Inflammatory macrophage (primary cell): Measurements from ENCODE around the gene PHPT1.
"Not testable (repeated sequence)": the region's sequence is repeated elsewhere in the genome, so short reads cannot be mapped to it uniquely, and the experiment has no call there.

Experiments used
- DNase-seq, 2 donors: peaks; one replicate each; pipeline ENCODE4 v3.0.0-alpha.2; 2020 to 2022
- total RNA-seq, 18 experiments: gene quantifications; one replicate each; lab custom pipeline; 2026; ENCODE audit warnings: mixed read lengths in 6 of 18, inconsistent platforms in 2 of 18; lab: John Stamatoyannopoulos, UW

The PHPT1 gene
- 15.3 to 42.8 (median 24.5) reads per million in 18 experiments for total RNA-seq

DNA sequence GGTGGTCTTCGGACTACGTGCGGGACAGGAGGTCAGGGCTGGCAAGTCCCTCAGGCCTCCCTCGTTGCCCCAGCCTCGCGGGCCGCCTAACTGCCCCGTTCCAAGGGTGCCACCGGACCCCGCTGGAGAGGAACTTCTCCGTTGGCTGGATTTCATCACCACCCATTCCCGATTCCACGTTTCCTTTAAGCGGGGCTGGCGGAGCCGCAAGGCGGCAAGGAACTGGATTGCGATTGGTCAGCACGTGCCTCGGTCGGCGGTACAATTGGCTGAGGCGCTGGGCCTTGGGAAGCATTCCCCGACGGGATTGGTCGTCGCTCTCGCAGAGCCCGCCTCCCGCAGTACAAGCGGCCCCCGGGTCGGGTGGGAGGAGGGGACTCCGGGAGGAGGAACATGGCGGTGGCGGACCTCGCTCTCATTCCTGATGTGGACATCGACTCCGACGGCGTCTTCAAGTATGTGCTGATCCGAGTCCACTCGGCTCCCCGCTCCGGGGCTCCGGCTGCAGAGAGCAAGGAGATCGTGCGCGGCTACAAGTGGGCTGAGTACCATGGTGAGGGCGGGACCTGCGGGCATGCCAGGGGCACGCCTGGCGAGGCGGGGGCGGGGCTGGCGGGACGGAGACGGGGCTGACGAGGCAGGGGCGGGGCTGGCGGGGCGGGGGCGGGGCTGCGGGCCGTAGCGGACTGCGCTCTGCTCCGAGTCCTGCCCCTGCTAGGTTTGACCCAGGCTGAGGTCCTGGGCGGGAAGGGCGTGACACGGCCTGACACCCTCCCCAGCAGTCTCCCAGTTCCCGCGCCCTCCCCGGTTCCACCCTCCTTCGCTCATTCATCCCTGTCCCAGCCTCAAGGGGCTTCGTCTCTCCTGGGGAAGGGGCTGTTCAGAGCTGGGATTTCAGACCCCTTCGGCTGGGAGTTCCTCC is at the start of gene PHPT1:
TSS of gene PHPT1 (plus strand) at position 372 of the 922 bp plus-strand sequence. CDS start at position 394, 22 bp downstream.
- DNase-seq = peak; percentile 99 to 100

GRCh38 chr9:136799854-136800657 is 49.2 kb upstream of the PHPT1 start:
- DNase-seq = peak in 1 of 2 donors; percentile 54

DNA sequence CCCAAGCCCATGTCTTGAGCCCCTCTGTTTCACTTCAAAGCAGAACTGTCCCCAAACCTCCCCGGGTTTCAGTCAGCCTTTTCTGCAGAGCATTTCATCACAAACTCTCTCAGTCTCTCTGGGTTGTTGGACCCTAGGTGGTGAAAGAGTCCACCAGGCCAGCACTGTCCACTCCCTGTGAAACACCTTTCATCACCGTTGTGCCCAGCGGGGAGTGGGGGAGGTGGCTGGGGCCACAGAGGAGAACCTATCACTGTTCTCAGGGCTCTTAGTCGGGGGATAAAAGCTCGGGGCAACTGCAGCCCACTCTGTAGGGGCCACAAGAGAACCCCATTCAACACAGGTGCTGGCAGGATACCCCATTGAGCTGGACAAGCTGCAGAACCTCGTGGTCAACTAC is 46.9 kb upstream of the PHPT1 start:
- no peak for DNase-seq

DNA sequence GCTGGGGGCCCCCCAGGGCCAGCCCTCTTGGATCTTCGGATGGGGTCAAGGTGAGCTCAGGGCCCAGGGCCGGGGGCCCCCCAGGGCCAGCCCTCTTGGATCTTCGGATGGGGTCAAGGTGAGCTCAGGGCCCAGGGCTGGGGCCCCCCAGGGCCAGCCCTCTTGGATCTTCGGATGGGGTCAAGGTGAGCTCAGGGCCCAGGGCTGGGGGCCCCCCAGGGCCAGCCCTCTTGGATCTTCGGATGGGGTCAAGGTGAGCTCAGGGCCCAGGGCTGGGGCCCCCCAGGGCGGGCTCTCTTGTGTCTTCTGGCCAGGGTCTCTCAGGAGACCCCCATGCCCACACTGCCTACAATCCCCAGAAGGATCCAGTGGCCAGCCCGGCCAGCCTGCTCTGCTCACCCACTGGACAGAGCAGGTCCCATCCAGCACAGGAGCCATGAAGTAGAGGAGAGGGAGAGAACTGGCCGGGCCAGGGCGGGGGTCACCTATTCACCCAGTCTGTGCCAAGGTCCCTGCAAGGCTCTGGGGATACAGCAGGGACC is 46.1 kb upstream of the PHPT1 start:
- DNase-seq = not testable (repeated sequence)

GRCh38 chr9:136803551-136804508 is 45.4 kb upstream of the PHPT1 start:
- DNase-seq = no peak

DNA sequence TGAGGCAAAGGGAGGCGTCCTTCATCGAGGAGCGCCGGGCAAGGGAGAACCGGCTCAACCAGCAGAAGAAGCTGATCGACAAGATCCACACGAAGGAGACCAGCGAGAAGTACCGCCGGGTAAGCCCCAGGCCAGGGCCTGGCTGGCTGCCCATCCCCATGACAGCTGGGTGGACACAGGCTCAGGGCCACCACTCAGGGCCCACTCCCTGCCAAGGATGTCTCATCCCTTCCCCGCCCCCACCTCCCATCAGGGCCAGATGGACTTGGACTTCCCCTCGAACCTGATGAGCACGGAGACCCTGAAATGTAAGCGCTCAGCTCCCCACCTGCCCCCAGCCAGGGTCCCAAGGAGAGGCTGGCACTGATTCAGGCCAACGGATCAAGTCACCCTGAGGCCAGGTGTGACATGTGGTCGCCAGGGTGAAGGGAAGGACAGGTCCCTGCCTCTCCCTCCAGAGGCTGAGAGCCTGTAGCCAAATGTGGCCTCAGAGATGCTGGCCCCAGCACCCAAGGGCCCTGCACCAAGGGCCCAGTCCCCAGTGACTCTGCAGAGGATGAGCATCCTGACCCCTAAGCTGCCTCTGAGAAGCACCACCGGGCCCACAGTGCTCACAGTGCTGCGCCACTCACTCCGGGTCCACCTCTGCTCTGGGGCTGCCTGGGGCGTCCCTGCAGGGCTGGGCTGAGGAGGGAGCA is 44.6 kb upstream of the PHPT1 start:
- DNase-seq = no peak

DNA sequence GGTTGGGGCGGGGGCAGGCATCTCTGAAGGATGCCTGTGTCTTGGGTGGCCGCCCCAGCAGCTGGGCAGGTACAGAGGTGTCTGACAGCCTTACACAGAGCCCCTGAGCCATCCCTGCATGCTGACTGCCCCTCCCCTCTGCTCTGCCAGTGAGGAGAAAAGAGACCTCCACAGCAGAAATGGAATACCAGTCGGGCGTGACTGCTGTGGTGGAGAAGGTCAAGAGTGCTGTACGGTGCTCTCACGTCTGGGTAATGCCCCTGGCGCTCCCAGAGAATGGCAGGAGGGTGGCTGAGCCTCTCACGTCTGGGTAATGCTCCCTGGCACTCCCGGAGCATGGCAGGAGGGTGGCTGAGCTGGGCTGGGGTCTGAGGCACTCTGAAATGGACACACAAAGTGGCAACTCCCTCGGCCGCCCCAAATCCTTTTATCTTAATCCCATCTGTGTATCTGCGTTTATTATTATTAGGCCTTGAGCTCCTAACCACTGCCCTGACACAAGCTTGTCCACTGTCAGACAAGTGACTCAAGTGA is 43.9 kb upstream of the PHPT1 start:
- DNase-seq = no peak

DNA sequence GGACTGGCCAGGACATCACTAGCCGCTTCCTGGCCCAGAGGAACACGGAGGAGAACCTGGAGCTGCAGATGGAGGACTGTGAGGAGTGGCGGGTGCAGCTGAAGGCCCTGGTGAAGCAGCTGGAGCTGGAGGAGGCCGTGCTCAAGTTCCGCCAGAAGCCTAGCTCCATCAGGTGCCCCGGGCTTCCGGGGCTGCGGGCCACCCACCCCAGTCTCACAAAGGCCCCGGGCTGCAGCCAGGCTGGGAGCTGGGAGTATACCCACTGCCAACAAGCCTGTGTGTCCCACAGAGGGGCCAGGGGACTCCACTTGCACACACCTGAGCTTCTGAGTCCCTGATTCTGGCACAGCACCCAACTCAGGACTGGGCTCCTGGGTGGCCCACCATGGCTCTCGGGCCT is 43.1 kb upstream of the PHPT1 start:
- no peak for DNase-seq

DNA sequence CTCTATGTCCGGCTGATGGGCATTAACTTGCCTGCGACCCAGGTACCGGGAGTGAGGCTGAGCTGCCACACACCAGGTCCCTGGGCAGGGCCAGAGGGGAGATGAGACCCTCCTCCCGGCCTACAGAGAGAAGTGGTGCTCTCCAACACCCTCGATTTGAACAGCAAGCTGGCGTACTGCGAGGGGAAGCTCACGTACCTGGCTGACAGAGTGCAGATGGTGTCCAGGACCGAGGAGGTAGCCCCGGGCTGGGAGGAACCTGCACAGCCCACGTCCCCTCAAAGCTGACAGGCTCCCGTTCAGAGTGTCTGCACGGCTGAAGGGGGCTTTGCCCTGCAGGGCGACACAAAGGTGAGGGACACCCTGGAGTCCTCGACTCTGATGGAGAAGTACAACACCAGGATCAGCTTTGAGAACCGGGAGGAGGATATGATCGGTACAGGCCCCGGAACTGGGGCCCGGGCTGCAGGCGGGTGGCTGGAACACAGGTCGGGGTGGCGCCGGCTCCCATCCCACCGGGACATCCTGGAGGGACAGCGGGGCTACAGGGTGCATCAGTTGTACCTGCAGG is 42.5 kb upstream of the PHPT1 start:
- no peak for DNase-seq

- peak; percentile 69 to 87 for DNase-seq
Observed at GRCh38 chr9:136807281-136808074, 41.7 kb upstream of the PHPT1 start, which contains the start of gene RABL6. Gene RABL6, plus strand, starts transcription at chr9:136807948. Its CDS starts 249 bp downstream, at chr9:136808197.

DNA sequence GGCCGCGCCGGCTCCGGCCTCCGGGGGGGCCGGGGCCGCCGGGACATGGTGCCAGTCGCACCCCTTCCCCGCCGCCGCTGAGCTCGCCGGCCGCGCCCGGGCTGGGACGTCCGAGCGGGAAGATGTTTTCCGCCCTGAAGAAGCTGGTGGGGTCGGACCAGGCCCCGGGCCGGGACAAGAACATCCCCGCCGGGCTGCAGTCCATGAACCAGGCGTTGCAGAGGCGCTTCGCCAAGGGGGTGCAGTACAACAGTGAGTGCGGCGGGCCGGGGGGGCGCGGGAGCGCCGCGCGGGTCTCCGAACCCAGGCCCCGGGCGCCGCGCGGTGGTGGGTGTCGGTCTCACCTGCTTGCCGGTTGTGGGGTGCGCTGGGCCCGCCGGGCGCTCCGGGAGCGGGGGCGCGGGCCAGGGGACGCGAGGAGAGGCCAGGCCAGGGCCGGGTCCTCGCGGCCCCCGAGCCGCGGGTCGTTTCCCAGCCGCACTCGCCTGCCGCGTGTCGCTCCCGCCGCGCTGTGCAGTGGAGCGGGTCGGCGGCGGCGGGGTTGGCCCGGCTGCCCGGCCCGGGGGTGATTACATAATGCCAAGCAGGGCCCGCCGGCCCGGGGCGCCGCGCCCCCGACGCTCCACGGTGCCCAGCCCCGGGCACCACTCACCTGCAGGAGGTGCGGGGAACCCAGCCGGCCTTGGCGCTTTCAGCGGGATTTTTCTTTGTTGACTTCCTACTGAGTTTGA is 41.0 kb upstream of the PHPT1 start:
- DNase-seq = no peak

DNA sequence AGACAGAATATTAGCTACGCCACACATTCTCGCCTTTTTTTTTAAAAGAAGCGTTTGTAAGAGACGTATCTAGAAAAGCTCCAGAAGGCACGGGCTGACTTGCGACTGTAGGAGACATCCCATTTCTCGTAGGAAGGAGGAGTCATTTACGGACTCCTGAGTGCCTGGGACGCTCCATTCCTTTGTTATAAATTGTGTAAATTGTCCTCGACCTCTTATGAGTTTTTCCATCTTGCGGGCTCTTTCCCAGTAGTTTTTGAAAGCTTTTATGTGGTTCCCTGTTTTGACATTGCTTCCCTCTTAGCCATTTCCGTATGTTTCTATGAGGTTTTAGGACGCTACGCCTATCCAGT is 40.4 kb upstream of the PHPT1 start:
- DNase-seq = no peak

DNA sequence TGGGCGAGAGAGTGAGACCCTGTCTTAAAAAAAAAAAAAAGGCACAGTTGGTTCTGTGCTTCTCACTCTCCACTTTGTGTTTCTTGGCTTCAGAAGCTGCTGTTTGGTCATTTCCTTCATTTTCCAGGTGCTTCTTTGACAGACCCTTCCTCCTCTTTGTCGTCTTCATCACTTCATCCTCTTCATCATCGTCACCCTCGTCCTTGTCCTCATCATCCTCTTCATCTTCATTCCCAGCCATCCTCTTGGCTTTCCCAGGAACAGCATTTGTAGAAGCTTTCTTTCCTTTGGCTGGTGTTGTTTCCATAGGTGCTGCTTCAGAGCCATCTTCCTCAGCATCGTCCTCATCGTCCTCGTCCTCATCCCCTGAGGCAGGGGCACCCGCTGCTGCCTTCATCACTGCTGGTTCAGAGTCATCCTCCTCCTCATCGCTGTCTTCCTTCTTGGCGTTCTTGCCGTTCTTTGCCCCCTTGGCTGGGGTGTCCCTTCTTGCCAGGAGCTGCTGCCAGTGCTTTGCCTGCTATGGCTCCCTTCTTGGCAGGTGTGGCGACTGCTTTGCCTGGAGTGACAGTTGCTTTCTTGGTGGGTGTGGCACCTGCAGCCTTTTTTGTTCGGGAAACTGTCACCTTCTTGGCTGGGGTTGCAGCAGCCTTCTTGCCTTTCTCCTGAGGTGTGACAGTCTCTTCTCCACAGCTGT is 34.3 kb upstream of the PHPT1 start:
- no peak for DNase-seq

GRCh38 chr9:136815422-136815782 is 33.8 kb upstream of the PHPT1 start:
- DNase-seq = no peak

DNA sequence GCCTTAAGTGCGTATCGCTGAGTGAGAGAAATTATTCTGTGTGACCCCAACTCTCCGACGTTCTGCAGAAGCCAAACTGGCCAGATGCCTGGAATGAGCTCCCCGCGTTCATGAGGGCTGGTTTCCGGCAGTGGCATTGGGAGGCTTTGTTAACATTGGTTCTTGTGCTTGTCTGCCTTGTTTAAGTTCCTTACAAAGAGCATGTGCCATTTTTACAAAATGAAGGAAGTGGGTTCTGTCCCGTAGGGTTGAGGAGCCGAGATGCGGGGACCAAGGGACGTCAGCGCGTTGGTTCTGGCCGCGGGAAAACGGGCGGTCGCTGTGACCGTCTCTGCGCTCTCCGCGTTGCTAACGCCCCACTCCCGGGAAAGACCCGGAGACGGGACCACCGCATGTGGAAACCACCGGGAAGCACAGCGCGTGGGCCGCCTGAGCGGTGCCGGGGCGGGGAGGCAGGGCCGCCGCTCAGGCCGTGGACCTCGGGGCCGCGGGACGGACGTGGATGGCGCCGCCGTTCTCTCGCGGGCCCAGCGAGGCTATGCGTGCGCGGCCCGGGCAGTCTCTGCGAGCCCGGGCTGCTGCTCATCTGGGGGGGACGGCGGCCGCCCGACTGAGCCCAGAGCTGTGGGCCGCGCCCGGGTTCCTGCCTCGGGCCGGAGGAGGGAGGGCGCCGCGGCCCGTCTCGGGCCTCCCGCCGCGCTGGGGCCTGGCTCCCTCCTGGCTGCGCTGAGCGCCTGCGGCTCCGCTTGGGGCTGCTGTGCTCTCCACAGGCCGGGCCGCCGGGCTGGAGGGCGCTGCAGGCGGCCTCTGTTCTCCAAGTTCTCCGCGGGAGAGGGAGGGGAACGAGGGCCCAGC is 28.0 kb upstream of the PHPT1 start:
- peak; percentile 35 to 45 for DNase-seq

GRCh38 chr9:136821826-136822544 is 27.2 kb upstream of the PHPT1 start:
- DNase-seq = no peak
